ENCODE data around the gene ATP8B2. TPM values are rescaled to one million over a fixed set of nuclear protein-coding genes. Genes with fewer than 3 reads are reported as not detected.

Gene ATP8B2
- total RNA-seq, 1 donor from 2014 or later = 50.1 TPM

DNA sequence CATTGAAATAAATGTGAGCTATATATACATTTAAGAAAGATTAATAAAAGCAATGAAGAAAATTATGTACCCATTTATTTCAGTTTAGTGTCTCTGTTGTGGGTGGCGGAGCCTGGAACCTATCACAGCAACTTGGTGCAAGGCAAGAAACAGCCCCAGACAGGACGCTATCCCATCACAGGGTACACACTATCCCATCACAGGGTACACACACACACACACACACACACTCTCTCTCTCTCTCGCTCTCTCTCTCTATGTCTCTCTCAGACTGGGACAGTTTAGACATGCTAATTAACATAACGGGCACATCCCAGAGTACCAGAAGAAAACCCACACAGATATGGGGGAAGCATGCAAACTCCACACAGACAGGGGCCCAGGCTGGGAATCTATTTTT lies 73.4 kb downstream of the ATP8B2 start:
- H3K27ac Mint-ChIP-seq = no peak overlapping the region
- intact Hi-C loops (cut with micrococcal nuclease) = no loop called here
- DNase-seq (ENCODE audit: low spot score) = no peak
- H3K4me1 Mint-ChIP-seq (ENCODE audit: low read depth) = peaks cover 15% of the 10 kb centered on the region
- H3K27me3 Mint-ChIP-seq (ENCODE audit: insufficient read depth) = peaks cover 2% of the 10 kb centered on the region
- H3K9me3 Mint-ChIP-seq = no peaks in the 10 kb centered on the region
- H3K36me3 Mint-ChIP-seq (ENCODE audit: low read depth) = peaks cover 6% of the 10 kb centered on the region
- no peak overlapping the region for H3K4me3 Mint-ChIP-seq

DNA sequence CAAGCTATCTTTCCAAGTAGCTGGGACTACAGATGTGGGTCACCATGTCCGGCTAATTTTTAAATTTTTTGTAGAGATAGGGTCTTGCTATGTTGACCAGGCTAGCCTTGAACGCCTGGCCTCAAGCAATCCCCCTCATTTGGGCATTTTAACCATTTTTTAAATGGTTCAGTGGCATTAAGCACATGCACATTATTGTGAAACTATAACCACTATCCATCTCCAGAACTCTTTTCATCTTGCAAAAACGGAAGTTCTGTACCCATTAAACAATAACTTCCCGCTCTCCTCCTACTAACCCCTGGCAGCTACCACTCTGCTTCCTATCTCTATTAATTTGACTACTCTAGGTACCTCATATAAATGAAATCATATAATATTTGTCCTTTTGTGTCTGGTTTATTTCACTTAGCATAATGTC lies 75.1 kb downstream of the ATP8B2 start:
- Mint-ChIP-seq H3K4me1 (ENCODE audit: low read depth) (peaks cover 30% of the 10 kb centered on the region), H3K27me3 (ENCODE audit: insufficient read depth) (peaks cover 2% of the 10 kb centered on the region), H3K4me3 (no peak overlapping the region), H3K9me3 (no peaks in the 10 kb centered on the region), H3K27ac (no peak overlapping the region), H3K36me3 (ENCODE audit: low read depth) (peaks cover 6% of the 10 kb centered on the region)
- DNase-seq (ENCODE audit: low spot score) = no peak
- intact Hi-C loops (cut with micrococcal nuclease) = no loop called here

Other genes with a start within 250 kb of the ATP8B2 start
- 0.12 TPM in 1 of 2 replicates, not detected in the other for gene NUP210L, start 170.5 kb upstream of the ATP8B2 start, total RNA-seq
- 665 and 668 TPM in 2 replicates for gene TPM3, start 133.4 kb upstream of the ATP8B2 start, total RNA-seq
- gene CFAP141, start 119.2 kb upstream of the ATP8B2 start, total RNA-seq = not detected in 2 replicates
- 258 and 284 TPM in 2 replicates for gene UBAP2L, start 104.6 kb upstream of the ATP8B2 start, total RNA-seq
- 122 and 123 TPM in 2 replicates for gene HAX1, start 52.9 kb upstream of the ATP8B2 start, total RNA-seq
- gene AQP10, start 4.4 kb upstream of the ATP8B2 start, total RNA-seq = not detected in 2 replicates
- 4.9 and 5.0 TPM in 2 replicates for gene IL6R, start 79.8 kb downstream of the ATP8B2 start, total RNA-seq
- gene TDRD10, start 176.7 kb downstream of the ATP8B2 start, total RNA-seq = not detected in 2 replicates
- gene SHE, start 176.9 kb downstream of the ATP8B2 start, total RNA-seq = not detected in 2 replicates
- 93.3 and 106 TPM in 2 replicates for gene UBE2Q1, start 233.1 kb downstream of the ATP8B2 start, total RNA-seq
- not detected in 2 replicates for gene CHRNB2, start 242.3 kb downstream of the ATP8B2 start, total RNA-seq